NCI-H1930 (cell line): ENCODE measurements around the gene ACBD5.

ENCODE experiments used
- DNase-seq, 2 experiments: peaks; one replicate each; lab custom pipeline; 2025; lab: John Stamatoyannopoulos, UW

Gene ACBD5

GRCh38 chr10:27152687-27153086, 87.9 kb downstream of the ACBD5 start:
- no peak for DNase-seq

GRCh38 chr10:27150261-27150660, 90.3 kb downstream of the ACBD5 start:
- DNase-seq, result no peak

- DNase-seq, result no peak
Measured at GRCh38 chr10:27147701-27148100, 92.9 kb downstream of the ACBD5 start.

- DNase-seq, result no peak
Measured at GRCh38 chr10:27145937-27146336, 94.7 kb downstream of the ACBD5 start.
